Calu3 (cell line): Measurements from ENCODE around the gene ARFGEF2. TPM values are rescaled to one million over a fixed set of nuclear protein-coding genes. Genes with fewer than 3 reads are reported as not detected.

Experiments
- BruUV-seq: library from RNA; stranded (reverse); fragments of 400-500 nt; replicated peaks from 2 replicates; lab custom pipeline; 2021; lab: Mats Ljungman, UMichigan
- CTCF ChIA-PET: fragments of 300-600 bp; sonication (Branson Sonifier 250); formaldehyde crosslinking; loops from one replicate; lab custom pipeline; 2022; ENCODE audit warnings: antibody characterized with exemption; lab: Charles Lee
- DNase-seq: peaks from one replicate; pipeline ENCODE4 v3.0.0; 2022
- H3K27ac Mint-ChIP-seq: one replicate; pipeline ENCODE4 v1.8.0; 2022; ENCODE audit warnings: mixed read lengths; ENCODE audit not compliant: unreplicated experiment
- H3K27me3 Mint-ChIP-seq: one replicate; pipeline ENCODE4 v1.8.0; 2022; ENCODE audit warnings: mixed read lengths; ENCODE audit not compliant: unreplicated experiment
- H3K36me3 Mint-ChIP-seq: one replicate; pipeline ENCODE4 v1.8.0; 2022; ENCODE audit warnings: mild to moderate bottlenecking, moderate library complexity, mixed read lengths; ENCODE audit not compliant: insufficient read depth, unreplicated experiment
- H3K4me1 Mint-ChIP-seq: one replicate; pipeline ENCODE4 v1.8.0; 2022; ENCODE audit warnings: mild to moderate bottlenecking, low read depth, mixed read lengths; ENCODE audit not compliant: unreplicated experiment
- H3K4me3 Mint-ChIP-seq: one replicate; pipeline ENCODE4 v1.8.0; 2022; ENCODE audit warnings: mild to moderate bottlenecking, low read depth, moderate library complexity, mixed read lengths; ENCODE audit not compliant: unreplicated experiment
- H3K9me3 Mint-ChIP-seq: one replicate; pipeline ENCODE4 v1.8.0; 2022; ENCODE audit warnings: low read depth, mixed read lengths; ENCODE audit not compliant: unreplicated experiment
- CTCF ChIP-seq: fragments of 200-600 bp; IDR thresholded peaks from one replicate; pipeline ENCODE4 v1.8.0; 2022; ENCODE audit warnings: antibody characterized with exemption; ENCODE audit not compliant: unreplicated experiment
- intact Hi-C: fragments of 100-400 bp; cut with micrococcal nuclease; formaldehyde crosslinking; loops from one replicate; pipeline ENCODE4 v1.10.0; 2022; ENCODE audit not compliant: unreplicated experiment
- total RNA-seq: library from RNA; stranded (reverse); gene quantifications from 2 replicates; pipeline ENCODE4 v1.2.3, GENCODE V29; 2022

Gene ARFGEF2
- total RNA-seq, 1 experiment from 2014 or later: 59.2 TPM

DNA sequence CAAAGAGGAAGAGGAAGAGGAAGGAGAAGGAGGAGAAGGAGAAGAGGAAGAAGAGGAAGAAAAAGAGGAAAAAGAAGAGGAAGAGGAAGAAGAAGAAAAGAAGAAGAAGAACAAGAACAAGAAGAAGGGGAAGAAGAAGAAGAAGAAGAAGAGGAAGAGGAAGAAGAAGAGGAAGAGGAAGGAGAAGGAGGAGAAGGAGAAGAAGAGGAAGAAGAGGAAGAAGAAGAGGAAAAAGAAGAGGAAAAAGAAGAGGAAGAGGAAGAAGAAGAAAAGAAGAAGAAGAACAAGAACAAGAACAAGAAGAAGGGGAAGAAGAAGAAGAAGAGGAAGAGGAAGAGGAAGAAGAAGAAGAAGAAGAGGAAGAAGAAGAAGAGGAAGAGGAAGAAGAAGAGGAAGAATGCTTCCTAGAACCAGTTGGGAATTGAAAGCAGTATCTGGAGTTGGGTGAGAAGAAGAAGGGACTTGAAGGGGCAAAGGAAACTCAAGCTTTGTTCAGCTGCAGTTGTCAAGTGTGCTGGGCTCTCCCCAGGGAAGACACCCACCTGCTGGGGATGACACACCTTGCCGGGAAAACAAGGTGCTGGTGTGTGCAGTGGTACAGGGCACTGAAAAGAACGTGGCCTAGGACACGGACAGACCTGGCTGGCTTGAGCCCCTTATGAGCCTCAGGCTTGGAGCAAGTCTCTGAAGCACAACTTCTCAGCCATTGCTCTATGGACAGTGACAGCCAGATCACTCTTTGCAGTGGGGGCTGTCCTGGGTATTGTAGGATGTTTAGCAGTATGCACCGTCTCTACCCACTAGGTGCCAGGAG, 30.1 kb upstream of the ARFGEF2 start:
- no TSS peak for BruUV-seq
- intact Hi-C loops: no loop called here
- no peaks in the 10 kb centered on the region for H3K36me3 Mint-ChIP-seq
- H3K9me3 Mint-ChIP-seq: no peaks in the 10 kb centered on the region
- H3K4me3 Mint-ChIP-seq: no peak overlapping the region
- H3K27me3 Mint-ChIP-seq: peaks cover 54% of the 10 kb centered on the region
- no peak for DNase-seq
- CTCF ChIA-PET: interaction anchor here (1.6 kb wide), 1 partner anchor 9 kb away, joined by 3 read pairs; no protein-coding TSS in a partner anchor
- H3K4me1 Mint-ChIP-seq: no peaks in the 10 kb centered on the region
- H3K27ac Mint-ChIP-seq: no peak overlapping the region
- TF ChIP-seq CTCF: no peak

DNA sequence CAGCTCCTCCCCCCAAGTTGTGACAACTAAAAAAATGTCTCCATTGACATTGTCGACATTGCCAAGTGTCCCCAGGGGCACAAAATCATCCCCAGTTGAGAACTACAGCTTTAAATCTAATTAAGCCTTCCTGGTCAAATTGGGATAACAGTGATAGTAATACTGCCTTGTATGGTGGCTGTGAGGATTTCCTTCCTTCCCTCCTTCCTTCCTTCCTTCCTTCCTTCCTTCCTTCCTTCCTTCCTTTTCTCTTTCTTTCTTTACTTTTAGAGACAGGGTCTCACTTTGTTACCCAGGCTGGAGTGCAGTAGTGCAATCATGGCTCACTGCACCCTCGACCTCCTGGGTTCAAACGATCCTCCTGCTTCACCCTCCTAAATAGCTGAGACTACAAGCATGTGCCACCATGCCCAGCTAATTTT, 29.5 kb upstream of the ARFGEF2 start:
- H3K27ac Mint-ChIP-seq: no peak overlapping the region
- peaks cover 5% of the 10 kb centered on the region for H3K4me1 Mint-ChIP-seq
- no peak overlapping the region for H3K4me3 Mint-ChIP-seq
- BruUV-seq: no TSS peak
- no peaks in the 10 kb centered on the region for H3K36me3 Mint-ChIP-seq
- TF ChIP-seq CTCF: no peak
- DNase-seq: no peak
- H3K9me3 Mint-ChIP-seq: no peaks in the 10 kb centered on the region
- peaks cover 53% of the 10 kb centered on the region for H3K27me3 Mint-ChIP-seq
- CTCF ChIA-PET: no interaction called here
- intact Hi-C loops: no loop called here

DNA sequence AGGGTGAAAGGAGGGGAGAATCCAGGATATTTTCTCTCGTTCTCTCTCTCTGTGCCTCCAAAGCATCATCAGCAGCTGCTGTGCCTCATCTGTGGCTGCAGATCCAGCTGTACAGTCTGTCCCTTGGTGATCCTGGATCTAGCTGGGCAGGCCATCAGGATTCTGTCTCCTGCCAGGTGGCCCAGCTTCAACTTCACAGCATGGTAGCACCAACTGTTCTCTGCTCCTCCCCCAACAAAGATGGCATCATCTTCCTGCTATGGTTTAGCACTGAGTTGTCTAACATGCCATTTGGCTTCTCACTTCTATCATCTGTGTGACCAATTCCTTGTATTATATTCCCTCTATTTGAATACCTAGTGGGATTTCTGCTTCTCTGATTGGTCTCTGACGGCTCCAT, 28.6 kb upstream of the ARFGEF2 start:
- Mint-ChIP-seq H3K27me3 (peaks cover 53% of the 10 kb centered on the region), H3K27ac (no peak overlapping the region), H3K9me3 (no peaks in the 10 kb centered on the region), H3K4me3 (no peak overlapping the region), H3K36me3 (no peaks in the 10 kb centered on the region), H3K4me1 (peaks cover 14% of the 10 kb centered on the region)
- intact Hi-C loops: no loop called here
- no TSS peak for BruUV-seq
- DNase-seq: no peak
- no peak for TF ChIP-seq CTCF
- CTCF ChIA-PET: no interaction called here

- Mint-ChIP-seq H3K9me3 (no peaks in the 10 kb centered on the region), H3K4me1 (peaks cover 18% of the 10 kb centered on the region), H3K27me3 (peaks cover 57% of the 10 kb centered on the region), H3K27ac (no peak overlapping the region), H3K36me3 (no peaks in the 10 kb centered on the region), H3K4me3 (no peak overlapping the region)
- CTCF ChIA-PET: no interaction called here
- TF ChIP-seq CTCF: no peak
- BruUV-seq: no TSS peak
- intact Hi-C loops: no loop called here
- no peak for DNase-seq
Observed at GRCh38 chr20:48893374-48893773, 28.1 kb upstream of the ARFGEF2 start.
